ENCODE measurements around the gene CFAP61. TPM values are rescaled to one million over a fixed set of nuclear protein-coding genes. Genes with fewer than 3 reads are reported as not detected.
A peak's percentile ranks its signal among the peaks of the same experiment; 100 is the strongest.

CFAP61 gene
- polyA plus RNA-seq, 3 donors from 2014 or later = 1.3 to 3.2 TPM; not detected in 1

DNA sequence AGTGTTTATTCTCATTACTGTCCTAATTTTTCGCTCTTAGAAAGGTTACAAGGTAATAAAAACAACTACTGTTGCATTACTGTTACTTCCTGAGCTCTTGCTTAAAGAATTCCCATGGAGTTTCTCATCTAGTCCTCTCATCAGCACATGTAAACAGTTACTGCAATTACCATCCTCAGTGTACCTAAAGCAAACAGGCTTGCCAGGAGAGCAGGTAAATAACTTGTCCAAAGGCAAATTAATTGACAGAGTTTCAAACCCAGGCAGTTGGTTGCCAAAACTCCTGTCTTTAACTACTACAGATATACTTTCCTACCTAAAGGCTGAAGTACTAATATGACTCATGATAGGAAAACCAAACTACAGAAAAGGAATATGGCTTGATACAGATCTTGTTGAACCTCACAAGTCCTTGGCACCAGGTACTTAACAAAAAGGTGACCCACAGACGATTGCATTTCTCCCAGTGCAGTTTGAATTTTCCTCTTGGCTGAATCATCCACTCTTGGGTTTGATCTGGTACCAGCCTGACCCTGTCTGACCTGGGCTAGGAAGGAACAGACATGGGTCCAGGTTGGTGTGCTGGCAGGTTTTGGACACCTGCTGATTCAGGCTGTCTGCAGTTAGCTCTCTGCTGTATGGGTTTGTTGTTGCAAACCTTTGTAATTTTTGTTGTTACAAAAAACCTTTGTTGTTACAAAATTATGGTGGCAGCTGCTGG lies 153.0 kb downstream of the CFAP61 start:
- H3K27ac Mint-ChIP-seq = peak overlapping the region in 4 of 6 donors; percentile 90 to 98 (median 95)
- no peak for DNase-seq
- no peaks in the 10 kb centered on the region for H3K9me3 Mint-ChIP-seq
- H3K36me3 Mint-ChIP-seq = peaks cover 0 to 5% (median 0%) of the 10 kb centered on the region in 3 donors
- H3K4me1 Mint-ChIP-seq = peaks cover 56 to 60% of the 10 kb centered on the region in 2 donors
- peaks cover 0 to 17% (median 5%) of the 10 kb centered on the region in 3 donors for H3K27me3 Mint-ChIP-seq (ENCODE audit: low read depth in 3 of 3)
- no peak overlapping the region for H3K4me3 Mint-ChIP-seq

DNA sequence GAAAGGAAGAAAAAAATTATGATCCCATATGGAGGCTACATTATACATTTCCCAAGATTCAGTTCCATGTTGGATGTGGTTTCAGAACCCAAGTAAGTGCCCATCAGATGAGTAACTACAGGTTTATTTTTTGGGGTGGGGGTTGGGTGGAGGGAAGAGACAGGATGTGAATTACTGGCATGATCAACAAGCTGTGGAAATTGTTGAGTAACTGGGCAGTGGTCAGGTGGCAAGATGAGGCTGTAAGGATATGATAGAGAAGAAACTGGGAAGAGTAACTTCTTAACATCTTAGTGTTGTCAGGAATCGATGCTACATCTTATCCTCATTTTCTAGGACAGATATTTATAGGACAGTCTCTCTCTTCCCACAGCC lies 153.5 kb downstream of the CFAP61 start:
- peak overlapping the region in 1 of 5 donors; percentile 8 for H3K4me3 Mint-ChIP-seq
- H3K36me3 Mint-ChIP-seq = peaks cover 0 to 5% (median 0%) of the 10 kb centered on the region in 3 donors
- no peak for DNase-seq
- peaks cover 0 to 17% (median 5%) of the 10 kb centered on the region in 3 donors for H3K27me3 Mint-ChIP-seq (ENCODE audit: low read depth in 3 of 3)
- H3K27ac Mint-ChIP-seq = peak overlapping the region in 4 of 6 donors; percentile 90 to 98 (median 95)
- H3K9me3 Mint-ChIP-seq = no peaks in the 10 kb centered on the region
- H3K4me1 Mint-ChIP-seq = peaks cover 59 to 60% of the 10 kb centered on the region in 2 donors

DNA sequence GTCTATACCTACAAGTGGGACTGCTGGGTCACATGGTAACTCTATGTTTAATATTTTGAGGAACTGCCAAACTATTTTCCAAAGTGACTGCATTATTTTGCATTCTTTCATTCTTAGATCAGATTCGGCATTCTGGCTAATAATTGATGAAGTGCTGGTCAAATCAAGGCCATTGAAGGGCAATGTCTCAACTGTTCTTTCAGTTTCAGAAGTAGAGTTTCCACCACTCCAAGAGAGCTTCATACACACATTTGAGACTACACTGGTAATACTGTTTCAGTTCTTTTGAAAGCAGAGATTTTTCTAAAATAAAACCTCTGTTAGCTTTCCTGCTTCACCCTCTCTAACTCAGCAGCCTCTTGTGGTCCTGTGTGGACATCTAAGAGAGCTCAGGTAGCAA lies 154.5 kb downstream of the CFAP61 start:
- peak overlapping the region; percentile 90 to 98 (median 94) for H3K27ac Mint-ChIP-seq
- H3K4me3 Mint-ChIP-seq = peak overlapping the region in 3 of 5 donors; percentile 75 to 85 (median 78)
- DNase-seq = no peak
- H3K9me3 Mint-ChIP-seq = no peaks in the 10 kb centered on the region
- peaks cover 59 to 60% of the 10 kb centered on the region in 2 donors for H3K4me1 Mint-ChIP-seq
- peaks cover 0 to 15% (median 5%) of the 10 kb centered on the region in 3 donors for H3K27me3 Mint-ChIP-seq (ENCODE audit: low read depth in 3 of 3)
- peaks cover 0 to 5% (median 0%) of the 10 kb centered on the region in 3 donors for H3K36me3 Mint-ChIP-seq

DNA sequence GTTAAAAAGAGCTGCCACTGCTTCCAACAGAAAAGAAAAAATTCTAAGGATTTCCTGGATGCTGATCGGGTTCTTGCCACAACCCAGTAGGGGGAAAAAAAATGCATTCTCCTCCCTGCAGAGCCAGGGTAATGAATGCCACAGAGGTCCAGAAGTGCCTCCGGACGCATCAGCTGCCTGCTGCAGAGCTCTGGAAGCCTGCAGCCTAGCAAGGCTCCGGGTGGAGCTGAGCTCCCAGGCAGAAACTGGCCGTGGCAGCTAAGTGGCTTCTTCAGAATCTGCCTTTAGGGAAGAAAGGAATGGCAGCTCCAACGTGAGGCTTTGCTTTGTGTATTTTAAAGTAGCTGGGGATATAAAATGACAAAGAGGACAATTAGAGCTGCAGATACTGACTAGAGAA lies 155.0 kb downstream of the CFAP61 start:
- peak overlapping the region; percentile 90 to 98 (median 94) for H3K27ac Mint-ChIP-seq
- peaks cover 0 to 5% (median 0%) of the 10 kb centered on the region in 3 donors for H3K36me3 Mint-ChIP-seq
- peak overlapping the region in 4 of 5 donors; percentile 68 to 85 (median 76) for H3K4me3 Mint-ChIP-seq
- DNase-seq = no peak
- peaks cover 59 to 60% of the 10 kb centered on the region in 2 donors for H3K4me1 Mint-ChIP-seq
- peaks cover 0 to 17% (median 5%) of the 10 kb centered on the region in 3 donors for H3K27me3 Mint-ChIP-seq (ENCODE audit: low read depth in 3 of 3)
- H3K9me3 Mint-ChIP-seq = no peaks in the 10 kb centered on the region

DNA sequence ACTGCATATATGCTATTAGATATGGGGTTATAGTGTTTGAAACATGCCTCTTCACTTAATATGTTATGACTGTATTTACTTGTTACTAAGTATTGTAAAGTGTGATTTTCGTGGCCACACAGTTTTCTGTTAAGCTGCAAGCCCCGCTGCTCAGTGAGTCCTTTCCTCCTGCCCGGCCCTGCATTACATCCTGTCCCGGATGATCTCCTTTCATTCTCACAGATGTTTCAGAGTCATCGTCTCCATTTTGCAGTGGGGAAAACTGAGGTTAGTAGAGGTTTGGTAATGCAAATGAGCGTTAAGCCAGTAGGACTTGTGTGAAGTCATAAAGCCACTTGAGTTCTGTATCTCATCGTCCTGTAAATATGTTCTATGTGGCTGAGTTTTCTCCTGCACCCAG lies 155.5 kb downstream of the CFAP61 start:
- Mint-ChIP-seq H3K27me3 (ENCODE audit: low read depth in 3 of 3) (peaks cover 0 to 17% (median 5%) of the 10 kb centered on the region in 3 donors), H3K36me3 (peaks cover 0 to 5% (median 0%) of the 10 kb centered on the region in 3 donors), H3K4me1 (peaks cover 59 to 60% of the 10 kb centered on the region in 2 donors), H3K9me3 (no peaks in the 10 kb centered on the region), H3K27ac (peak overlapping the region; percentile 90 to 98 (median 94)), H3K4me3 (peak overlapping the region; percentile 49 to 85 (median 75))
- peak; percentile 78 to 87 (median 80) for DNase-seq

DNA sequence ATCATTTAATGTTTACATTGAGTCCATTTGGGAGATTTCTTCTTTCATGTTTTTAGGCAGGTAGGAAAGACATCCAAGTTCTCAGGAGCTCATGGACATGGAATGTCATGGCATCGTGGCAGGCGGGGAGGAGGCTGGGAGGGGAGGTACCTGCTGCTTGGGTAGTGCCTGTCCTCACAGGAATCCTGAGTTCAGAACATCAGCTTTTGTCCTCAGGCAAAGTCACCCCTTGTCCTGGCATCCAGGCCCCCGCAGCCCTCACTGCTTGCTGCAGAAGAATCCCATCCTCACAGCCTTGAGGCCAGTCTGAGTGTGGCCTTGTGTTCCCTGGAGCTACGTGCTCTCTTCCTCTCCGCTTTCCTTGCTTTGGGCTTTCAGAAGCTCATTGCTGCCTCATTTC lies 157.4 kb downstream of the CFAP61 start:
- Mint-ChIP-seq H3K4me1 (peaks cover 60 to 61% of the 10 kb centered on the region in 2 donors), H3K9me3 (no peaks in the 10 kb centered on the region), H3K4me3 (no peak overlapping the region), H3K36me3 (no peaks in the 10 kb centered on the region), H3K27me3 (ENCODE audit: low read depth in 3 of 3) (peaks cover 2 to 16% (median 3%) of the 10 kb centered on the region in 3 donors), H3K27ac (peak overlapping the region in 5 of 6 donors; percentile 37 to 98 (median 86))
- DNase-seq = no peak

DNA sequence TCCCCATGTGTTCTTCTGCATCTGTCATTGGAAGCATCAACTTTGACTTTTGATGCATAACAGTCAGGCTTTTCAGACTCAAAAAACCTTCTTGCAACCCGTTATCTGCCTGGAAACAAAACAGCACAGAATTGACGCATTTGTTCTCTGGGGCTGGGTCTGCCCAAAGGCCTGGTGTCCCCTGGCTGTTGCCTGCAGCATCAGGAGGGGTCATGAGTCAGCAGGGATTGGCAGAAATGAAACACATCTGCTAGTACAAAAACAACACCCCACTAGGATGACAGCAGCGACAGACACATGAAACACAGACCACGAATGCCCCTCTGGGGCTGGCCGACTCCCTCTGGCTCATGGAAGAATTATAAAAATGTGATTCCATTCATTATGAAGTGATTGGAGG lies 158.0 kb downstream of the CFAP61 start:
- Mint-ChIP-seq H3K27ac (peak overlapping the region in 5 of 6 donors; percentile 37 to 98 (median 86)), H3K36me3 (no peaks in the 10 kb centered on the region), H3K4me1 (peaks cover 60 to 62% of the 10 kb centered on the region in 2 donors), H3K9me3 (peaks cover 0 to 1% (median 0%) of the 10 kb centered on the region in 6 donors), H3K4me3 (no peak overlapping the region), H3K27me3 (ENCODE audit: low read depth in 3 of 3) (peaks cover 2 to 15% (median 4%) of the 10 kb centered on the region in 3 donors)
- no peak for DNase-seq

DNA sequence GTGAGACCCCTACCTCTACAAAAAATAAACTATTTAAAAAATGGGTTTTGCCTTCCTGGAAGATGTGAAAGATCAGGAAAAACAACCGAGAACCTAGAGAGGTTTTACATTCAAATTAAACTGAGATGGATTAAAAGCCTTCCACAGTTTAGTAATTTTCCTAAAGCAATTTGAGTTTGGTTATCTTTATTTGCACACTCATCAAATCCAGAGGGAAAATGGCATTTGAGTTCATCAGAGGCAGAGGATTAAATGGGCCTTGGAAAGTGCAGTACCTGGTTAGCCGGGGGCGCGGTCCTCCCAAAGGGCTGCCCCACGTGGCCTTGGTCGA lies 158.6 kb downstream of the CFAP61 start:
- Mint-ChIP-seq H3K9me3 (peaks cover 0 to 1% (median 0%) of the 10 kb centered on the region in 6 donors), H3K27ac (peak overlapping the region in 4 of 6 donors; percentile 86 to 98 (median 88)), H3K4me3 (no peak overlapping the region), H3K27me3 (ENCODE audit: low read depth in 3 of 3) (peaks cover under 1 to 13% (median 4%) of the 10 kb centered on the region in 3 donors), H3K36me3 (no peaks in the 10 kb centered on the region), H3K4me1 (peaks cover 60 to 61% of the 10 kb centered on the region in 2 donors)
- DNase-seq = no peak

DNA sequence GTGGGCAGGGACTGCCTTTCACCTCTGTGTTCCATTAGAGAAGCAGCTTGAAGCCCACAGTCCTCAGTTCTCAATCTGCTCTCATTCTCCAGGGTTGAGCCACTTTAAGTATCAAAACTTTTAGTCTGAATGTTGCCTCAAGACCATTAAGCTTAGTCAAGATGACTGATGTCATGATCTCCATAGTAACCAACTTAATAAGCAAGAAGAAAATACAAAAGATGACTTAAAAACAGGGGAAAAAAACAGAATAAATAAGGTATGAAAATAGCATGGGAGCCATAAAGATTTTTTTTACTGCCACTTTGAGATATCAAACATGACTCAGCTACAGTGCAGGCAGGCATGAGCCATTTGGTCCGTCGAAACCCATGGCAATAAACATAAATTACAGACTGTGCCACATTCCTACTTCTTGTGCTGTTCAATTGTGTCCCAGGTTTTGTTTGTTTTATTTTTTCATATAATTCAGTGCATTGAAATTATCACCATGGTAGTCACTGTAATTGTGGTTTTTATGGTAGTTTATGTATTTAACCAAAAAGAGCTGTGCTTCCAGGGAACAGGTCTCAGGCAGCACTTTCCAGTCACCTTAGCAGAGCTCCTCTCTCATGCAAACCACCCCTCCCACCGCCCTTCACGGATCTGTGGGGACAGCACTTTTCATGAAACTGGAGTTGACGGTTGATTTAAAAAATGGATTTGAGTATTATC lies 159.1 kb downstream of the CFAP61 start:
- no peaks in the 10 kb centered on the region for H3K36me3 Mint-ChIP-seq
- no peak for DNase-seq
- no peak overlapping the region for H3K4me3 Mint-ChIP-seq
- H3K27me3 Mint-ChIP-seq (ENCODE audit: low read depth in 3 of 3) = peaks cover 3 to 18% (median 4%) of the 10 kb centered on the region in 3 donors
- H3K4me1 Mint-ChIP-seq = peaks cover 60 to 61% of the 10 kb centered on the region in 2 donors
- peak overlapping the region in 5 of 6 donors; percentile 5 to 98 (median 86) for H3K27ac Mint-ChIP-seq
- H3K9me3 Mint-ChIP-seq = peaks cover 0 to 1% (median 0%) of the 10 kb centered on the region in 6 donors

DNA sequence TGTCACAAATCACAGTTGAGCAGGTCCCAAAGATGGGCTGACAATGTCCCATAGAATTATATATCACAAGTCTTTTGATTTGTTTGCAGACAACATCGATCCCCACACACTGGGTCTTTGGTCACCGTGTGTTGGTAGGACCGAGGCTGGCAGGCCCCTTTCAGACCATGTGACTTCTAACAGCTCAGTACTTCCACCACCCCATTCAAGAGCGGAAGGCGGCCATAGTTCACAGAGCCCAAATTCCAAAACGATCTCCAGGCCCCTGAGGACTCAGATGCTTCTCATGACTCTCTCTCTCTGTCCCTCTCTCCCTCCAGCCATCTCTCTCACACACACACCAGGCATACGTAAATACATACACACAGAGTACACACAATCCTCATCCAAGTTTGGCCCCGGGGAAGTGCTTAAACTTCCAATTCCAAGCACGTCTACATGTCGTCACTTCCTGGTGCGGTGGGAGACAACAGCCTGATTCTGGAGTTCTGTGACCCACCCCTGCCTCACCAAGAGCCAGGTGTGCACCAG lies 159.7 kb downstream of the CFAP61 start:
- Mint-ChIP-seq H3K4me1 (peaks cover 60 to 61% of the 10 kb centered on the region in 2 donors), H3K27me3 (ENCODE audit: low read depth in 3 of 3) (peaks cover 4 to 21% (median 9%) of the 10 kb centered on the region in 3 donors), H3K9me3 (peaks cover 0 to 1% (median 0%) of the 10 kb centered on the region in 6 donors), H3K27ac (peak overlapping the region in 5 of 6 donors; percentile 14 to 98 (median 86)), H3K36me3 (no peaks in the 10 kb centered on the region), H3K4me3 (no peak overlapping the region)
- no peak for DNase-seq

DNA sequence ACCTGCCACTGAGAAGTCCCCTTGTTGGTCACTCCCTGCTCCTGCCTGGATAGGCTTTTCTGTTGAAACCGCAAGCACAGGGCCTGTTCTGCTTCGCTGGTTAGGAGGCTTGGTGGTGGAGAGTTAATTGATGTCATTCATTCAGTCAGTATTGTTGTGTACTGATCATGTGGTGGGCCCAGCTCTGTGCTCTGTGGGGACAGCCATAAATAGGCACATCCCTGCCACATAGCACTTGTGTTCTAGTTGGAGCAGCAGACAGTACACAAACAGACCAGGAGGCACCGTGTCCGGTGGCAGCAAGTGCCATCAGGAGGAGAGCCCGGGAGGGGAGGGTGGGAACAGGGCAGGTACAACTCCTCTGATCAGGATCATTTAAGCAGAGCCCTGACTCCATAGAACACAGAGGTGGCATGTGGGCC lies 160.4 kb downstream of the CFAP61 start:
- no peak overlapping the region for H3K4me3 Mint-ChIP-seq
- DNase-seq = no peak
- peaks cover 0 to 1% (median 0%) of the 10 kb centered on the region in 6 donors for H3K9me3 Mint-ChIP-seq
- H3K27ac Mint-ChIP-seq = peak overlapping the region in 5 of 6 donors; percentile 14 to 98 (median 90)
- peaks cover 4 to 21% (median 9%) of the 10 kb centered on the region in 3 donors for H3K27me3 Mint-ChIP-seq (ENCODE audit: low read depth in 3 of 3)
- no peaks in the 10 kb centered on the region for H3K36me3 Mint-ChIP-seq
- H3K4me1 Mint-ChIP-seq = peaks cover 59 to 60% of the 10 kb centered on the region in 2 donors

DNA sequence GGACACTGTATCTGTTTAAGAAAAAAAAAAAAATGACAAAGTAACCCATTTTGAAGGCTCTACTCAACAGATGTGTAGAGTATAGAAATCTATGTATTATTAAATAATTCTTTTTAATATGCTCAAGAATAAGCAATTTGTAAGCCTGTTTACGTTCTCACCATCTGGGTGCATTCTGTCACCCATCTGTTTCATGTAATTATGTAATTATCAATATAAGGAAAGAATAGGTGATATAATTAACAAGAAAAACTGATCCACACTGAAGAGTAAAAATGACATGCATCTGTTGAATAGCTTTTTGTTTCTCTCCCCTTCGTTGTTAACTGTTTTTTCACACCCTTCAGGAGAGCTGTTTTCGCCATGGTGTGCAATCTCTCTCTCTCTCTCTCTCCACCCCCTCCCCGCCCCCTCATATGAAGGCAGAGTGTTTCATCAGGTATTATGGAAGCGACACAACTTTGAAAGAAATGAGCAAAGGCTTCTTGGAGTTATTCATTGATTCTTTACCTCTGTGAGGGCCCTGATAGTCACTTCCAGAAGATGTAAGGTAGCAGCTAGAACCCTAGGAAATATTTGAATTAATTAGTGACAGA lies 161.3 kb downstream of the CFAP61 start:
- H3K4me1 Mint-ChIP-seq = peaks cover 59% of the 10 kb centered on the region in 2 donors
- H3K9me3 Mint-ChIP-seq = peaks cover 1 to 8% (median 4%) of the 10 kb centered on the region in 6 donors
- peak overlapping the region in 2 of 5 donors; percentile 22 to 47 for H3K4me3 Mint-ChIP-seq
- H3K27ac Mint-ChIP-seq = peak overlapping the region; percentile 31 to 99 (median 93)
- peaks cover 4 to 16% (median 9%) of the 10 kb centered on the region in 3 donors for H3K27me3 Mint-ChIP-seq (ENCODE audit: low read depth in 3 of 3)
- no peak for DNase-seq
- peaks cover 1 to 6% (median 4%) of the 10 kb centered on the region in 3 donors for H3K36me3 Mint-ChIP-seq

DNA sequence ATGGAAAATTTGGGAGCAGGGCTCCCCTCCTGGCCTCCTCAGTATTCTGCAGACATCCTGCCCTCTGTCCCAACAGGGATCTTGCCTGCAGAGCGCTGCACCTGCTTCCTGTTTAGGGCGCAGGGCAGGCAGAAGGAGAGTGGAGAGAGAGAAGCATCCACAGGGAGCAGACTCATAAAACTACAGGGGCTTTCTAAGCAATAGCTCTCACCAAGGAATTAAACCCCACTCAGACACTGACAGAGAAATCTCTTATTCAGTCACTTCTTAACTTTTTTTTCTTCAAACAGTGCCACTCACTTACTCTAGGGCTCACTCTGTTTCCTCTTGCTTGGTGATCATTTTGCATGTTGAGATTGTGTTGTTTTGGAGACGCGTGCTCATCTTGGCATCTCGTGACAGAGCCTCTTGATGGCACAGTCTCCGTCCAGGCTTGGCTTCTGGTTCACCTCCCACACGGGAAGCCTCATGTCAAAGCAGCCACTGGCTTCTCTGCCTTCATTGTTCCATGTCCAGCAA lies 162.5 kb downstream of the CFAP61 start:
- Mint-ChIP-seq H3K27ac (peak overlapping the region in 5 of 6 donors; percentile 92 to 99 (median 96)), H3K4me1 (peaks cover 50 to 53% of the 10 kb centered on the region in 2 donors), H3K9me3 (peaks cover 1 to 18% (median 16%) of the 10 kb centered on the region in 6 donors), H3K27me3 (ENCODE audit: low read depth in 3 of 3) (peaks cover 4 to 16% (median 9%) of the 10 kb centered on the region in 3 donors), H3K36me3 (peaks cover 8 to 15% (median 10%) of the 10 kb centered on the region in 3 donors), H3K4me3 (peak overlapping the region in 3 of 5 donors; percentile 15 to 48 (median 19))
- no peak for DNase-seq

Measured in immature natural killer cell (primary cell).